Endothelial cell of umbilical vein (primary cell): ENCODE data around the gene GNPTAB. TPM values are rescaled to one million over a fixed set of nuclear protein-coding genes. Genes with fewer than 3 reads are reported as not detected.

Source experiments
- BruUV-seq: library from RNA; stranded (reverse); fragments of 400-500 nt; replicated peaks from 2 replicates; lab custom pipeline; 2021; lab: Mats Ljungman, UMichigan
- CTCF ChIA-PET: fragments of 300-600, 350-600 bp; sonication (Branson Sonifier 250); formaldehyde crosslinking; loops from one replicate; lab custom pipeline; 2021; ENCODE audit warnings: antibody characterized with exemption, inconsistent platforms; lab: Charles Lee
- POLR2A ChIA-PET: fragments of 300-600, 350-600 bp; sonication (Branson Sonifier 250); formaldehyde crosslinking; loops from one replicate; lab custom pipeline; 2021; ENCODE audit warnings: antibody characterized with exemption, inconsistent platforms; lab: Charles Lee
- DNase-seq: peaks from one replicate; pipeline ENCODE4 v3.0.0-alpha.2; 2011; ENCODE audit warnings: low read depth, low spot score
- FAIRE-seq: peaks from 2 replicates; lab custom pipeline; 2011; peaks lifted over from hg19 to GRCh38; lab: Jason Lieb, UNC
- H2AFZ ChIP-seq: 2 replicates; pipeline ENCODE4 v1.6.0; 2012; ENCODE audit warnings: low read depth, low read length, control low read depth, inconsistent platforms
- H3K27ac ChIP-seq: 2 replicates; pipeline ENCODE4 v1.5.1; 2011; ENCODE audit warnings: low read depth, mild to moderate bottlenecking, control low read depth, low read length, moderate library complexity; ENCODE audit not compliant: insufficient read depth
- H3K27me3 ChIP-seq, 2 experiments: 2 replicates each; pipeline versions ENCODE4 v1.6.0 to v1.6.1; 2011; ENCODE audit warnings: low read length in 2 of 2, mixed read lengths in 1 of 2; ENCODE audit not compliant: control insufficient read depth in 2 of 2, insufficient read depth in 2 of 2
- H3K36me3 ChIP-seq, 2 experiments: 2 replicates in 1 of 2; 3 replicates in 1 of 2; pipeline ENCODE4 v1.5.1; 2011; ENCODE audit warnings: low read length in 2 of 2, mild to moderate bottlenecking in 1 of 2, moderate library complexity in 1 of 2; ENCODE audit not compliant: control insufficient read depth in 2 of 2, insufficient read depth in 2 of 2; ENCODE audit errors: extremely low read depth in 1 of 2
- H3K4me1 ChIP-seq: 3 replicates; pipeline ENCODE4 v1.5.1; 2011; ENCODE audit warnings: mild to moderate bottlenecking, low read length; ENCODE audit not compliant: control insufficient read depth, insufficient read depth; ENCODE audit errors: extremely low read depth
- H3K4me2 ChIP-seq: 2 replicates; pipeline ENCODE4 v1.6.1; 2011; ENCODE audit warnings: low read length, control low read depth, mixed read lengths; ENCODE audit not compliant: insufficient read depth
- H3K4me3 ChIP-seq, 3 experiments: fragments of 200-600 bp in 1 of 3; sonication (generic), shearing (Covaris generic) in 1 of 3; replicated peaks in 1 of 3; 2 replicates each; pipeline ENCODE4 v1.5.1; 2011 to 2016; ENCODE audit warnings: control low read depth in 3 of 3, low read length in 3 of 3, mild to moderate bottlenecking in 2 of 3, inconsistent platforms in 1 of 3, low read depth in 1 of 3, moderate library complexity in 1 of 3; ENCODE audit not compliant: insufficient read depth in 1 of 3
- H3K79me2 ChIP-seq: 2 replicates; pipeline ENCODE4 v1.6.0; 2012; ENCODE audit warnings: low read length, inconsistent platforms; ENCODE audit not compliant: control insufficient read depth, insufficient read depth
- H3K9ac ChIP-seq: replicated peaks from 2 replicates; pipeline ENCODE3; 2011; ENCODE audit warnings: low read length, control low read depth; ENCODE audit not compliant: insufficient read depth; ENCODE audit errors: extremely low read depth
- H3K9me1 ChIP-seq: replicated peaks from 3 replicates; pipeline ENCODE4 v1.6.0; 2011; ENCODE audit warnings: mild to moderate bottlenecking, low read length; ENCODE audit not compliant: control insufficient read depth, insufficient read depth; ENCODE audit errors: extremely low read depth
- H3K9me3 ChIP-seq: replicated peaks from 2 replicates; pipeline ENCODE4 v1.5.1; 2012; ENCODE audit warnings: low read length, inconsistent platforms; ENCODE audit not compliant: control insufficient read depth, insufficient read depth
- H4K20me1 ChIP-seq: replicated peaks from 2 replicates; pipeline ENCODE3; 2011; ENCODE audit warnings: mild to moderate bottlenecking, low read length; ENCODE audit not compliant: control insufficient read depth, insufficient read depth; ENCODE audit errors: extremely low read depth
- EZH2 ChIP-seq: IDR thresholded peaks from 2 replicates; pipeline ENCODE4 v1.6.1; 2012; ENCODE audit warnings: borderline replicate concordance, low read depth, mild to moderate bottlenecking, moderate library complexity, low read length, inconsistent platforms; ENCODE audit not compliant: severe bottlenecking
- FOS ChIP-seq: IDR thresholded peaks from 2 replicates; pipeline ENCODE4 v1.6.1; 2011; ENCODE audit warnings: mild to moderate bottlenecking, low read length, moderate library complexity, borderline replicate concordance; ENCODE audit not compliant: insufficient read depth
- GATA2 ChIP-seq: IDR thresholded peaks from 2 replicates; pipeline ENCODE4 v1.7.0; 2011; ENCODE audit warnings: low read depth, mild to moderate bottlenecking, moderate library complexity, mixed read lengths, low read length; ENCODE audit not compliant: insufficient read length, insufficient read depth
- JUN ChIP-seq: IDR thresholded peaks from 2 replicates; pipeline ENCODE4 v1.6.1; 2011; ENCODE audit warnings: borderline replicate concordance, low read depth; ENCODE audit not compliant: insufficient read length, insufficient read depth
- MAX ChIP-seq: IDR thresholded peaks from 2 replicates; pipeline ENCODE4 v1.6.1; 2011; ENCODE audit not compliant: insufficient read depth, insufficient read length
- MYC ChIP-seq: IDR thresholded peaks from one replicate; pipeline ENCODE4 v1.6.1; 2011; ENCODE audit warnings: mild to moderate bottlenecking, low read depth, low read length
- POLR2A ChIP-seq: IDR thresholded peaks from 2 replicates; pipeline ENCODE4 v1.6.1; 2012; ENCODE audit warnings: low read depth, mild to moderate bottlenecking, control low read depth, low read length
- POLR2AphosphoS5 ChIP-seq: IDR thresholded peaks from 2 replicates; pipeline ENCODE4 v1.6.1; 2012; ENCODE audit warnings: low read depth, mild to moderate bottlenecking, control low read depth, low read length, moderate library complexity; ENCODE audit not compliant: insufficient read depth
- dilution Hi-C: fragments of 300-500 bp; cut with MboI; formaldehyde crosslinking; loops from one replicate; pipeline ENCODE4 v1.15.0; 2019; ENCODE audit warnings: low sequenced_read_pairs; ENCODE audit not compliant: extremely low pct_ligation_motif_present
- intact Hi-C: fragments of 100-400 bp; cut with micrococcal nuclease; formaldehyde crosslinking; loops from one replicate; pipeline ENCODE4 v1.10.0; 2022
- polyA plus RNA-seq, 4 experiments: library from polyadenylated mRNA; depleted of rRNA in 3 of 4; stranded (reverse) in 3 of 4; unstranded in 1 of 4; fragments of >200 nt; gene quantifications; 2 replicates each; pipeline versions ENCODE4 v1.2.1 to v1.2.3, GENCODE V29; 2011 to 2012; ENCODE audit warnings: missing spikeins in 1 of 4
- total RNA-seq: library from RNA; stranded (reverse); gene quantifications from 2 replicates; pipeline ENCODE4 v1.2.3, GENCODE V29; 2021
- TF ChIP-seq, protein P1 (sequence below), 2 donors: IDR thresholded peaks; 1 replicate in 1 of 2; 2 replicates in 1 of 2; pipeline ENCODE4 v1.5.1; 2011; ENCODE audit warnings: low read length in 2 of 2, mild to moderate bottlenecking in 2 of 2, moderate library complexity in 2 of 2, control low read depth in 1 of 2, inconsistent platforms in 1 of 2, low read depth in 1 of 2; ENCODE audit not compliant: insufficient read depth in 1 of 2; ENCODE audit errors: extremely low read depth in 1 of 2

The GNPTAB gene
- total and polyA plus RNA-seq, 2 donors (not counting 3 experiments of a cell fraction or from before 2014, with no cell fraction given): 15.6 to 39.5 TPM

DNA sequence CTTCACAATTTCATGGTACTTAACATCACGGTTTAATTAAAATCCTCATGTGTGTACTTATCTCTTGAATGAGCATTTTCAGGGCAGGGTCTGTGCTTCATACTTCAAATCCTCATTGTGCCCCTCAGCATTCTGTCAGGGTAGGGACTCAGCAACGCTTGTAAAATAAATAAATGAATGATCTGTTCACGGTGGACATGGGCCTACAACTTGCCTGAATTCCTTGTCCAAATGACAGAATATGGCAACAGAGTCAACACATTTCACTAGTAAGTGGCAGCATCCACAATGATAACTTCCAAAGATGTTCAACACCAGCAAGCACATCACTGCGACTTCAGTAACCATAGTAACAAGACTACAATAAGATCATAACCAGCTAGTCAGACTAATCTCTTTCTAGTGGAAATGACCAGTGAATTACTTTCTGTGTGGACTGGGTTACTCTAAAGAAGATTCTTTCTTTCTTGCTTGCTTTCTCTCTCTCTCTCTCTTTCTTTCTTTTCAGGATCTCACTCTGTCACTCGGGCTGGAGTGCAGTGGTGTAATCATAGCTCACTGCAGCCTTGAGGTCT is 14.5 kb upstream of the GNPTAB start:
- Histone ChIP-seq H3K27ac (no peak overlapping the region), H3K4me1 (no peaks in the 10 kb centered on the region), H3K9me1 (no peaks in the 10 kb centered on the region), H3K4me3 (no peak overlapping the region), H3K9ac (no peak overlapping the region), H3K27me3 (no peaks in the 10 kb centered on the region), H4K20me1 (no peaks in the 10 kb centered on the region), H3K36me3 (no peaks in the 10 kb centered on the region), H2AFZ (no peak overlapping the region), H3K79me2 (no peaks in the 10 kb centered on the region), H3K4me2 (no peak overlapping the region), H3K9me3 (no peaks in the 10 kb centered on the region)
- ChIA-PET CTCF (interaction anchor here (1.4 to 2.8 kb wide), 2 partner anchors 14 to 71 kb away, joined by 6 to 9 read pairs; partner anchors contain the start of gene GNPTAB), POLR2A (no interaction called here)
- FAIRE-seq: no peak
- BruUV-seq: no TSS peak
- dilution Hi-C loops: no loop called here
- no peak for DNase-seq
- no peak for TF ChIP-seq POLR2A
- TF ChIP-seq, protein P1, sequence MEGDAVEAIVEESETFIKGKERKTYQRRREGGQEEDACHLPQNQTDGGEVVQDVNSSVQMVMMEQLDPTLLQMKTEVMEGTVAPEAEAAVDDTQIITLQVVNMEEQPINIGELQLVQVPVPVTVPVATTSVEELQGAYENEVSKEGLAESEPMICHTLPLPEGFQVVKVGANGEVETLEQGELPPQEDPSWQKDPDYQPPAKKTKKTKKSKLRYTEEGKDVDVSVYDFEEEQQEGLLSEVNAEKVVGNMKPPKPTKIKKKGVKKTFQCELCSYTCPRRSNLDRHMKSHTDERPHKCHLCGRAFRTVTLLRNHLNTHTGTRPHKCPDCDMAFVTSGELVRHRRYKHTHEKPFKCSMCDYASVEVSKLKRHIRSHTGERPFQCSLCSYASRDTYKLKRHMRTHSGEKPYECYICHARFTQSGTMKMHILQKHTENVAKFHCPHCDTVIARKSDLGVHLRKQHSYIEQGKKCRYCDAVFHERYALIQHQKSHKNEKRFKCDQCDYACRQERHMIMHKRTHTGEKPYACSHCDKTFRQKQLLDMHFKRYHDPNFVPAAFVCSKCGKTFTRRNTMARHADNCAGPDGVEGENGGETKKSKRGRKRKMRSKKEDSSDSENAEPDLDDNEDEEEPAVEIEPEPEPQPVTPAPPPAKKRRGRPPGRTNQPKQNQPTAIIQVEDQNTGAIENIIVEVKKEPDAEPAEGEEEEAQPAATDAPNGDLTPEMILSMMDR (IDR thresholded peaks at IDR 0.05; ENCODE audit: extremely low read depth in 1 of 2, insufficient read depth in 1 of 2, low read depth in 1 of 2, low read length in 2 of 2): no peak
- TF ChIP-seq JUN: no peak
- no peak for TF ChIP-seq GATA2
- no peak for TF ChIP-seq POLR2AphosphoS5
- no peak for TF ChIP-seq MYC
- TF ChIP-seq EZH2: no peak
- TF ChIP-seq MAX: no peak
- no peak for TF ChIP-seq FOS
- intact Hi-C loops: no loop called here
